Astrocyte of the cerebellum (primary cell): Measurements from ENCODE around the gene PWWP2B.

ENCODE experiments used
- DNase-seq: peaks from one replicate; pipeline ENCODE4 v3.0.0-alpha.2; 2011; ENCODE audit warnings: low read depth
- H3K4me3 ChIP-seq: 2 replicates; pipeline ENCODE4 v1.5.1; 2011; ENCODE audit warnings: mild to moderate bottlenecking, low read depth, low read length, moderate library complexity
- CTCF ChIP-seq: IDR thresholded peaks from 2 replicates; pipeline ENCODE4 v1.5.1; 2012; ENCODE audit warnings: low read length, low read depth, moderate library complexity, mild to moderate bottlenecking; ENCODE audit errors: missing control alignments
- in situ Hi-C: cut with HindIII; loops from 2 replicates; pipeline ENCODE4 v1.10.0; 2017; ENCODE audit warnings: low sequenced_read_pairs

Gene PWWP2B

GRCh38 chr10:132457328-132458070 is 60.5 kb downstream of the PWWP2B start:
- no peak for TF ChIP-seq CTCF
- in situ Hi-C loops: no loop called here
- no peak for DNase-seq
- H3K4me3 ChIP-seq: no peak overlapping the region

- DNase-seq: no peak
- in situ Hi-C loops: no loop called here
- no peak for TF ChIP-seq CTCF
- H3K4me3 ChIP-seq: no peak overlapping the region
These were observed 61.1 kb downstream of the PWWP2B start for GRCh38 chr10:132458071-132458585.

GRCh38 chr10:132458586-132459300 is 61.7 kb downstream of the PWWP2B start:
- peak; percentile 85 for TF ChIP-seq CTCF
- no peak for DNase-seq
- no peak overlapping the region for H3K4me3 ChIP-seq
- in situ Hi-C loops: no loop called here

GRCh38 chr10:132459301-132460003 is 62.5 kb downstream of the PWWP2B start:
- no peak for DNase-seq

GRCh38 chr10:132460071-132460470 is 63.1 kb downstream of the PWWP2B start:
- no peak for DNase-seq
- no peak for TF ChIP-seq CTCF
- H3K4me3 ChIP-seq: no peak overlapping the region
- in situ Hi-C loops: loop anchor here (5.0 kb wide), 2 partner anchors 62 to 157 kb away; no protein-coding TSS in a partner anchor

More at GRCh38 chr10:132459301-132460003, 62.5 kb downstream of the PWWP2B start:
- in situ Hi-C loops: loop anchor here (5.0 kb wide), 2 partner anchors 63 to 158 kb away; no protein-coding TSS in a partner anchor
- TF ChIP-seq CTCF: no peak
- H3K4me3 ChIP-seq: no peak overlapping the region

GRCh38 chr10:132460691-132461090 is 63.7 kb downstream of the PWWP2B start:
- in situ Hi-C loops: loop anchor here (5.0 kb wide), 2 partner anchors 62 to 157 kb away; no protein-coding TSS in a partner anchor
- TF ChIP-seq CTCF: no peak
- H3K4me3 ChIP-seq: no peak overlapping the region
- DNase-seq: no peak
